HPDE6-E6E7 (cell line): ENCODE measurements around the gene TRIP4.
"Not testable (repeated sequence)": the region's sequence is repeated elsewhere in the genome, so short reads cannot be mapped to it uniquely, and the experiment has no call there.

Source experiments
- DNase-seq: peaks from one replicate; pipeline ENCODE4 v3.0.0; 2011; ENCODE audit warnings: missing footprints; ENCODE audit errors: extremely low spot score

The TRIP4 gene

GRCh38 chr15:64387562-64388168 lies at the start of gene TRIP4:
TRIP4 (plus strand) TSS chr15:64387836; CDS start chr15:64387864, 28 bp downstream.
- DNase-seq, result peak; percentile 93

- DNase-seq, result no peak
Observed at GRCh38 chr15:64340355-64340754, 47.3 kb upstream of the TRIP4 start.

GRCh38 chr15:64341961-64342360 lies 45.7 kb upstream of the TRIP4 start:
- DNase-seq, result no peak

GRCh38 chr15:64343222-64343621 lies 44.4 kb upstream of the TRIP4 start:
- DNase-seq, result no peak

- DNase-seq, result no peak
Observed at GRCh38 chr15:64343841-64344240, 43.8 kb upstream of the TRIP4 start.

GRCh38 chr15:64344651-64345294 lies 42.9 kb upstream of the TRIP4 start:
- DNase-seq, result no peak

- not testable (repeated sequence) for DNase-seq
Observed at GRCh38 chr15:64346242-64346641, 41.4 kb upstream of the TRIP4 start.

- no peak for DNase-seq
Observed at GRCh38 chr15:64348455-64348854, 39.2 kb upstream of the TRIP4 start.

- no peak for DNase-seq
Observed at GRCh38 chr15:64349375-64349774, 38.3 kb upstream of the TRIP4 start.

GRCh38 chr15:64351265-64351664 lies 36.4 kb upstream of the TRIP4 start:
- no peak for DNase-seq

GRCh38 chr15:64354688-64355344 lies 32.8 kb upstream of the TRIP4 start:
- no peak for DNase-seq

- peak; percentile 10 for DNase-seq
Observed at GRCh38 chr15:64355348-64355943, 32.2 kb upstream of the TRIP4 start.

GRCh38 chr15:64355944-64356709 lies 31.5 kb upstream of the TRIP4 start, which contains the start of gene CSNK1G1:
CSNK1G1 (minus strand) TSS chr15:64356173; CDS start chr15:64300499, 55,674 bp downstream.
- peak; percentile 82 for DNase-seq

- no peak for DNase-seq
Observed at GRCh38 chr15:64356710-64357040, 31.0 kb upstream of the TRIP4 start.

GRCh38 chr15:64361259-64361658 lies 26.4 kb upstream of the TRIP4 start:
- no peak for DNase-seq

GRCh38 chr15:64369078-64369607 lies 18.5 kb upstream of the TRIP4 start:
- no peak for DNase-seq

GRCh38 chr15:64371383-64371782 lies 16.3 kb upstream of the TRIP4 start:
- DNase-seq, result not testable (repeated sequence)

- no peak for DNase-seq
Observed at GRCh38 chr15:64373360-64373759, 14.3 kb upstream of the TRIP4 start.

- no peak for DNase-seq
Observed at GRCh38 chr15:64379216-64379960, 8.2 kb upstream of the TRIP4 start.

- DNase-seq, result not testable (repeated sequence)
Observed at GRCh38 chr15:64380130-64380870, 7.3 kb upstream of the TRIP4 start.
